HepG2 (cell line): ENCODE results near the gene NOG. TPM values are rescaled to one million over a fixed set of nuclear protein-coding genes. Genes with fewer than 3 reads are reported as not detected.

Experiments used
- ATAC-seq: fragments of 200-7000 bp; cut with Tn5 transposase; 3 replicates; pipeline ENCODE4 v1.9.1; 2020; ENCODE audit warnings: mild to moderate bottlenecking, moderate library complexity
- BruUV-seq: library from RNA; stranded (reverse); fragments of 400-500 nt; replicated peaks from 2 replicates; lab custom pipeline; 2021; lab: Mats Ljungman, UMichigan
- CTCF ChIA-PET: fragments of 300-600 bp; formaldehyde crosslinking; extraction: SDS; loops from one replicate; lab custom pipeline; 2021; ENCODE audit warnings: low total read pairs, inconsistent platforms, low intra/inter-chr PET ratio; lab: Yijun Ruan, JAX
- POLR2A ChIA-PET: fragments of 350-600 bp; sonication (Branson Sonifier 250); formaldehyde crosslinking; loops from one replicate; lab custom pipeline; 2020; ENCODE audit warnings: antibody characterized with exemption, inconsistent platforms; lab: Yijun Ruan, JAX
- DNase-seq: peaks from one replicate; pipeline ENCODE4 v3.0.0-alpha.2; 2015; ENCODE audit warnings: low spot score
- FAIRE-seq: peaks from 3 replicates; lab custom pipeline; 2011; peaks lifted over from hg19 to GRCh38; lab: Jason Lieb, UNC
- H2AFZ ChIP-seq: one replicate; pipeline ENCODE4 v1.6.1; 2011; ENCODE audit warnings: low read length, inconsistent platforms
- H3K27ac ChIP-seq: fragments of 300-600 bp; 3 replicates; pipeline ENCODE4 v1.8.0; 2011; ENCODE audit warnings: mixed run types, mild to moderate bottlenecking, mixed read lengths, low read length, inconsistent platforms; ENCODE audit not compliant: insufficient read depth; ENCODE audit errors: extremely low read length
- H3K27me3 ChIP-seq, 2 experiments: fragments of 200-600 bp in 1 of 2; 2 replicates in 1 of 2; 3 replicates in 1 of 2; pipeline versions ENCODE4 v1.6.0 to v1.8.0; 2011; ENCODE audit warnings: low read length in 2 of 2, mild to moderate bottlenecking in 2 of 2, moderate library complexity in 2 of 2, inconsistent platforms in 1 of 2; ENCODE audit not compliant: insufficient read depth in 2 of 2, control insufficient read depth in 1 of 2
- H3K36me3 ChIP-seq, 2 experiments: fragments of 200-600 bp in 1 of 2; replicated peaks in 1 of 2; 2 replicates in 1 of 2; 3 replicates in 1 of 2; pipeline versions ENCODE4 v1.5.1 to v1.8.0; 2011; ENCODE audit warnings: low read length in 2 of 2, inconsistent platforms in 1 of 2; ENCODE audit not compliant: insufficient read depth in 2 of 2, control insufficient read depth in 1 of 2
- H3K4me1 ChIP-seq: 2 replicates; pipeline ENCODE4 v1.5.1; 2012; ENCODE audit warnings: low read length, inconsistent platforms; ENCODE audit not compliant: insufficient read depth
- H3K4me2 ChIP-seq: 2 replicates; pipeline ENCODE4 v1.6.0; 2011; ENCODE audit warnings: low read depth, low read length, inconsistent platforms
- H3K4me3 ChIP-seq, 3 experiments: fragments of 200-600 bp in 1 of 3; sonication (generic), shearing (Covaris generic) in 1 of 3; replicated peaks in 1 of 3; 2 replicates each; pipeline ENCODE4 v1.5.1; 2011 to 2016; ENCODE audit warnings: low read length in 3 of 3, inconsistent platforms in 2 of 3, low read depth in 2 of 3, mild to moderate bottlenecking in 2 of 3, control low read depth in 1 of 3, mixed read lengths in 1 of 3; ENCODE audit not compliant: insufficient read depth in 1 of 3
- H3K79me2 ChIP-seq: one replicate; pipeline ENCODE4 v1.6.1; 2011; ENCODE audit warnings: low read length, inconsistent platforms; ENCODE audit not compliant: insufficient read depth
- H3K9ac ChIP-seq: 2 replicates; pipeline ENCODE4 v1.6.0; 2011; ENCODE audit warnings: mild to moderate bottlenecking, low read depth, low read length, inconsistent platforms; ENCODE audit not compliant: insufficient read depth
- H3K9me3 ChIP-seq: 2 replicates; pipeline ENCODE4 v1.5.1; 2012; ENCODE audit warnings: mild to moderate bottlenecking, low read length
- H4K20me1 ChIP-seq: 2 replicates; pipeline ENCODE4 v1.6.0; 2011; ENCODE audit warnings: inconsistent platforms, mild to moderate bottlenecking, low read length, moderate library complexity; ENCODE audit not compliant: insufficient read depth
- GATAD1 ChIP-seq: IDR thresholded peaks from 2 replicates; pipeline ENCODE4 v1.6.1; 2016; ENCODE audit warnings: missing genetic modification reagents, missing compliant biosample characterization
- HNRNPK ChIP-seq: fragments of 200-400 bp; formaldehyde crosslinking; IDR thresholded peaks from 2 replicates; pipeline ENCODE4 v1.6.1; 2018; ENCODE audit warnings: low read length, low read depth, moderate library complexity, mild to moderate bottlenecking; ENCODE audit not compliant: poor library complexity, severe bottlenecking
- KAT7 ChIP-seq: IDR thresholded peaks from 2 replicates; pipeline ENCODE4 v1.6.1; 2018; ENCODE audit warnings: borderline replicate concordance, missing compliant biosample characterization
- KDM4B ChIP-seq: sonication (generic); formaldehyde crosslinking; IDR thresholded peaks from 2 replicates; pipeline ENCODE4 v1.4.0; 2020; ENCODE audit warnings: missing genetic modification reagents
- MED8 ChIP-seq: sonication (generic); formaldehyde crosslinking; IDR thresholded peaks from 2 replicates; pipeline ENCODE4 v1.8.1; 2023; ENCODE audit warnings: mild to moderate bottlenecking, missing genetic modification reagents; ENCODE audit not compliant: insufficient replicate concordance
- NCOA1 ChIP-seq: sonication (generic); formaldehyde crosslinking; IDR thresholded peaks from 2 replicates; pipeline ENCODE4 v1.9.0; 2021; ENCODE audit warnings: missing genetic modification reagents
- NFATC3 ChIP-seq: sonication (generic); formaldehyde crosslinking; IDR thresholded peaks from 2 replicates; pipeline ENCODE4 v1.5.1; 2020; ENCODE audit warnings: mild to moderate bottlenecking, missing genetic modification reagents
- SALL2 ChIP-seq: sonication (generic); formaldehyde crosslinking; IDR thresholded peaks from 2 replicates; pipeline ENCODE4 v1.8.1; 2023; ENCODE audit warnings: mild to moderate bottlenecking, missing genetic modification reagents, inconsistent platforms
- SRF ChIP-seq: IDR thresholded peaks from 2 replicates; pipeline ENCODE4 v1.6.1; 2011; ENCODE audit warnings: mild to moderate bottlenecking, low read depth, low read length, moderate library complexity
- ZMYM4 ChIP-seq: sonication (generic); formaldehyde crosslinking; IDR thresholded peaks from 2 replicates; pipeline ENCODE4 v1.8.1; 2023; ENCODE audit warnings: mild to moderate bottlenecking, missing genetic modification reagents
- ZNF326 ChIP-seq: sonication (generic); formaldehyde crosslinking; IDR thresholded peaks from 2 replicates; pipeline ENCODE4 v1.4.0; 2020; ENCODE audit warnings: missing genetic modification reagents, borderline replicate concordance
- WGBS: methylation state at CpG from one replicate; pipeline ENCODE4 v1.1.6; 2017; ENCODE audit warnings: low lambda C conversion rate; 5-methylcytosine and 5-hydroxymethylcytosine counted together
- in situ Hi-C: cut with HindIII; loops from 2 replicates; pipeline ENCODE4 v1.10.0; 2017; ENCODE audit warnings: low pct_unique_long_range_greater_than_20kb; ENCODE audit not compliant: extremely low pct_ligation_motif_present
- intact Hi-C: fragments of 100-400 bp; cut with micrococcal nuclease; formaldehyde crosslinking; loops from one replicate; pipeline ENCODE4 v1.10.0; 2022; ENCODE audit not compliant: unreplicated experiment
- polyA plus RNA-seq, 8 experiments: library from polyadenylated mRNA; depleted of rRNA in 3 of 8; stranded (reverse) in 7 of 8; unstranded in 1 of 8; fragments of >200 nt; fragmentation: Illumina TruSeq in 4 of 8; extraction: Trizol in 4 of 8; gene quantifications; 2 replicates each; pipeline versions ENCODE4 v1.2.1 to v1.2.3, GENCODE V29; 2011 to 2016; ENCODE audit warnings: low read depth in 4 of 8, missing spikeins in 1 of 8, mixed read lengths in 1 of 8; ENCODE audit not compliant: insufficient read depth in 1 of 8
- total RNA-seq, 5 experiments: library from RNA; depleted of rRNA; stranded (reverse); fragments of >200 nt; fragmentation: Illumina TruSeq; extraction: Trizol; gene quantifications; 2 replicates each; pipeline ENCODE4 v1.2.3, GENCODE V29; 2016; ENCODE audit warnings: low read depth in 1 of 5
- TF ChIP-seq, protein P1 (sequence below): IDR thresholded peaks from 2 replicates; pipeline ENCODE4 v1.4.0; 2020; ENCODE audit warnings: mild to moderate bottlenecking, missing genetic modification reagents
- TF ChIP-seq, protein P2 (sequence below): sonication (generic); formaldehyde crosslinking; IDR thresholded peaks from 2 replicates; pipeline ENCODE4 v1.5.1; 2020; ENCODE audit warnings: mild to moderate bottlenecking, missing genetic modification reagents, borderline replicate concordance
- TF ChIP-seq, protein P3 (sequence below): sonication (generic); formaldehyde crosslinking; IDR thresholded peaks from 2 replicates; pipeline ENCODE4 v1.8.0; 2022; ENCODE audit warnings: missing genetic modification reagents, low read depth, mild to moderate bottlenecking, borderline replicate concordance
- TF ChIP-seq, protein P4 (sequence below): fragments of 450-650 bp; IDR thresholded peaks from 2 replicates; pipeline ENCODE4 v1.6.1; 2017
- TF ChIP-seq, protein P5 (sequence below): sonication (generic); formaldehyde crosslinking; IDR thresholded peaks from 2 replicates; pipeline ENCODE4 v1.4.0; 2020; ENCODE audit warnings: mild to moderate bottlenecking, missing genetic modification reagents

NOG gene
- total and polyA plus RNA-seq, 2 of the 13 experiments (the other 11 are each of a cell fraction or from before 2014, with no cell fraction given) = not detected

- in situ Hi-C loops (loop anchor here (5.0 kb wide), 1 partner anchor 184 kb away; no protein-coding TSS in a partner anchor), intact Hi-C loops (no loop called here)
- Histone ChIP-seq H3K27ac (no peak overlapping the region), H3K9me3 (no peaks in the 10 kb centered on the region), H3K27me3 (peaks cover 21 to 59% of the 10 kb centered on the region in 2 experiments), H3K9ac (no peak overlapping the region), H3K4me2 (no peak overlapping the region), H3K36me3 (no peaks in the 10 kb centered on the region), H3K4me1 (0 out of 2 replicates have a peak, but pooled peaks cover 8% of the 10 kb centered on the region), H2AFZ (no peak overlapping the region), H4K20me1 (no peaks in the 10 kb centered on the region), H3K79me2 (no peaks in the 10 kb centered on the region), H3K4me3 (no peak overlapping the region)
- DNase-seq (no peak), ATAC-seq (no peak), FAIRE-seq (no peak)
- POLR2A ChIA-PET = no interaction called here
- BruUV-seq = no TSS peak
- CTCF ChIA-PET = no interaction called here
- WGBS = 53% methylated on average over 5 of the region's 5 CpGs
- TF ChIP-seq, protein P1, sequence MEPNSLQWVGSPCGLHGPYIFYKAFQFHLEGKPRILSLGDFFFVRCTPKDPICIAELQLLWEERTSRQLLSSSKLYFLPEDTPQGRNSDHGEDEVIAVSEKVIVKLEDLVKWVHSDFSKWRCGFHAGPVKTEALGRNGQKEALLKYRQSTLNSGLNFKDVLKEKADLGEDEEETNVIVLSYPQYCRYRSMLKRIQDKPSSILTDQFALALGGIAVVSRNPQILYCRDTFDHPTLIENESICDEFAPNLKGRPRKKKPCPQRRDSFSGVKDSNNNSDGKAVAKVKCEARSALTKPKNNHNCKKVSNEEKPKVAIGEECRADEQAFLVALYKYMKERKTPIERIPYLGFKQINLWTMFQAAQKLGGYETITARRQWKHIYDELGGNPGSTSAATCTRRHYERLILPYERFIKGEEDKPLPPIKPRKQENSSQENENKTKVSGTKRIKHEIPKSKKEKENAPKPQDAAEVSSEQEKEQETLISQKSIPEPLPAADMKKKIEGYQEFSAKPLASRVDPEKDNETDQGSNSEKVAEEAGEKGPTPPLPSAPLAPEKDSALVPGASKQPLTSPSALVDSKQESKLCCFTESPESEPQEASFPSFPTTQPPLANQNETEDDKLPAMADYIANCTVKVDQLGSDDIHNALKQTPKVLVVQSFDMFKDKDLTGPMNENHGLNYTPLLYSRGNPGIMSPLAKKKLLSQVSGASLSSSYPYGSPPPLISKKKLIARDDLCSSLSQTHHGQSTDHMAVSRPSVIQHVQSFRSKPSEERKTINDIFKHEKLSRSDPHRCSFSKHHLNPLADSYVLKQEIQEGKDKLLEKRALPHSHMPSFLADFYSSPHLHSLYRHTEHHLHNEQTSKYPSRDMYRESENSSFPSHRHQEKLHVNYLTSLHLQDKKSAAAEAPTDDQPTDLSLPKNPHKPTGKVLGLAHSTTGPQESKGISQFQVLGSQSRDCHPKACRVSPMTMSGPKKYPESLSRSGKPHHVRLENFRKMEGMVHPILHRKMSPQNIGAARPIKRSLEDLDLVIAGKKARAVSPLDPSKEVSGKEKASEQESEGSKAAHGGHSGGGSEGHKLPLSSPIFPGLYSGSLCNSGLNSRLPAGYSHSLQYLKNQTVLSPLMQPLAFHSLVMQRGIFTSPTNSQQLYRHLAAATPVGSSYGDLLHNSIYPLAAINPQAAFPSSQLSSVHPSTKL = no peak
- TF ChIP-seq HNRNPK = no peak
- no peak for TF ChIP-seq NFATC3 (CRISPR knock-in tag)
- TF ChIP-seq SRF = no peak
- TF ChIP-seq, protein P2, sequence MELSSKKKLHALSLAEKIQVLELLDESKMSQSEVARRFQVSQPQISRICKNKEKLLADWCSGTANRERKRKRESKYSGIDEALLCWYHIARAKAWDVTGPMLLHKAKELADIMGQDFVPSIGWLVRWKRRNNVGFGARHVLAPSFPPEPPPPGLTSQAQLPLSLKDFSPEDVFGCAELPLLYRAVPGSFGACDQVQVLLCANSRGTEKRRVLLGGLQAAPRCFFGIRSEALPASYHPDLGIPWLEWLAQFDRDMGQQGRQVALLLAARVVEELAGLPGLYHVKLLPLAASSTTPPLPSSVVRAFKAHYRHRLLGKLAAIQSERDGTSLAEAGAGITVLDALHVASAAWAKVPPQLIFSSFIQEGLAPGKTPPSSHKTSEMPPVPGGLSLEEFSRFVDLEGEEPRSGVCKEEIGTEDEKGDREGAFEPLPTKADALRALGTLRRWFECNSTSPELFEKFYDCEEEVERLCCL = no peak
- TF ChIP-seq NCOA1 = no peak
- TF ChIP-seq KAT7 (CRISPR knock-in tag) = no peak
- TF ChIP-seq GATAD1 (CRISPR knock-in tag) = no peak
- no peak for TF ChIP-seq KDM4B (CRISPR knock-in tag)
- TF ChIP-seq ZMYM4 = no peak
- TF ChIP-seq SALL2 = no peak
- TF ChIP-seq, protein P3, sequence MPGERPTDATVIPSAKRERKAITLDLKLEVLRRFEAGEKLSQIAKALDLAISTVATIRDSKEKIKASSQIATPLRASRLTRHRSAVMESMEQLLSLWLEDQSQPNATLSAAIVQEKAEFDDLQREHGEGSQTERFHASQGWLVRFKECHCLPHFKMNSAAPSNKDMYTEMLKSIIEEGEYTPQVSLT (CRISPR knock-in tag) = no peak
- TF ChIP-seq ZNF326 = no peak
- no peak for TF ChIP-seq MED8 (CRISPR knock-in tag)
- TF ChIP-seq, protein P4, sequence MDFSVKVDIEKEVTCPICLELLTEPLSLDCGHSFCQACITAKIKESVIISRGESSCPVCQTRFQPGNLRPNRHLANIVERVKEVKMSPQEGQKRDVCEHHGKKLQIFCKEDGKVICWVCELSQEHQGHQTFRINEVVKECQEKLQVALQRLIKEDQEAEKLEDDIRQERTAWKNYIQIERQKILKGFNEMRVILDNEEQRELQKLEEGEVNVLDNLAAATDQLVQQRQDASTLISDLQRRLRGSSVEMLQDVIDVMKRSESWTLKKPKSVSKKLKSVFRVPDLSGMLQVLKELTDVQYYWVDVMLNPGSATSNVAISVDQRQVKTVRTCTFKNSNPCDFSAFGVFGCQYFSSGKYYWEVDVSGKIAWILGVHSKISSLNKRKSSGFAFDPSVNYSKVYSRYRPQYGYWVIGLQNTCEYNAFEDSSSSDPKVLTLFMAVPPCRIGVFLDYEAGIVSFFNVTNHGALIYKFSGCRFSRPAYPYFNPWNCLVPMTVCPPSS = no peak
- TF ChIP-seq, protein P5, sequence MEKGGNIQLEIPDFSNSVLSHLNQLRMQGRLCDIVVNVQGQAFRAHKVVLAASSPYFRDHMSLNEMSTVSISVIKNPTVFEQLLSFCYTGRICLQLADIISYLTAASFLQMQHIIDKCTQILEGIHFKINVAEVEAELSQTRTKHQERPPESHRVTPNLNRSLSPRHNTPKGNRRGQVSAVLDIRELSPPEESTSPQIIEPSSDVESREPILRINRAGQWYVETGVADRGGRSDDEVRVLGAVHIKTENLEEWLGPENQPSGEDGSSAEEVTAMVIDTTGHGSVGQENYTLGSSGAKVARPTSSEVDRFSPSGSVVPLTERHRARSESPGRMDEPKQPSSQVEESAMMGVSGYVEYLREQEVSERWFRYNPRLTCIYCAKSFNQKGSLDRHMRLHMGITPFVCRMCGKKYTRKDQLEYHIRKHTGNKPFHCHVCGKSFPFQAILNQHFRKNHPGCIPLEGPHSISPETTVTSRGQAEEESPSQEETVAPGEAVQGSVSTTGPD (CRISPR knock-in tag) = no peak
These were observed 5.0 kb downstream of the NOG start for GRCh38 chr17:56598466-56598865.
